Trophoblast cell (in vitro differentiated cells and primary cell): Measurements from ENCODE around the gene EXTL2.
"Not testable (repeated sequence)": the region's sequence is repeated elsewhere in the genome, so short reads cannot be mapped to it uniquely, and the experiment has no call there.

Experiments
- DNase-seq, 2 donors: peaks; one replicate each; pipeline ENCODE4 v3.0.0-alpha.2; 2016
- H2AFZ ChIP-seq: 2 replicates; pipeline ENCODE4 v1.6.1; 2013; ENCODE audit warnings: low read length, moderate library complexity, mild to moderate bottlenecking; ENCODE audit not compliant: insufficient read depth, poor library complexity
- H2AK5ac ChIP-seq: 2 replicates; pipeline ENCODE4 v1.6.1; 2013; ENCODE audit warnings: mild to moderate bottlenecking, low read length
- H2BK120ac ChIP-seq: 2 replicates; pipeline ENCODE4 v1.6.1; 2013; ENCODE audit warnings: low read length, mild to moderate bottlenecking, moderate library complexity; ENCODE audit not compliant: insufficient read depth, poor library complexity
- H2BK12ac ChIP-seq: 2 replicates; pipeline ENCODE4 v1.6.1; 2013; ENCODE audit warnings: mild to moderate bottlenecking, low read length, moderate library complexity
- H2BK5ac ChIP-seq: 2 replicates; pipeline ENCODE4 v1.6.1; 2013; ENCODE audit warnings: low read length, low read depth, moderate library complexity, mild to moderate bottlenecking; ENCODE audit not compliant: poor library complexity
- H3K14ac ChIP-seq: 2 replicates; pipeline ENCODE4 v1.6.1; 2013; ENCODE audit warnings: mild to moderate bottlenecking, low read length
- H3K18ac ChIP-seq: 2 replicates; pipeline ENCODE4 v1.6.1; 2013; ENCODE audit warnings: mild to moderate bottlenecking, low read length
- H3K23ac ChIP-seq: 2 replicates; pipeline ENCODE4 v1.6.1; 2013; ENCODE audit warnings: low read length
- H3K27ac ChIP-seq: 2 replicates; pipeline ENCODE4 v1.5.1; 2013; ENCODE audit warnings: low read depth, mild to moderate bottlenecking, inconsistent platforms, low read length, moderate library complexity
- H3K27me3 ChIP-seq: 2 replicates; pipeline ENCODE4 v1.6.1; 2013; ENCODE audit warnings: inconsistent platforms, mild to moderate bottlenecking, low read length, moderate library complexity; ENCODE audit not compliant: insufficient read depth
- H3K36me3 ChIP-seq, 2 experiments: 1 replicate in 1 of 2; 2 replicates in 1 of 2; pipeline ENCODE4 v1.6.1; 2013; ENCODE audit warnings: low read length in 2 of 2, mild to moderate bottlenecking in 2 of 2, moderate library complexity in 1 of 2; ENCODE audit not compliant: insufficient read depth in 2 of 2, control insufficient read depth in 1 of 2
- H3K4ac ChIP-seq: 2 replicates; pipeline ENCODE4 v1.6.1; 2013; ENCODE audit warnings: low read depth, mild to moderate bottlenecking, low read length, moderate library complexity
- H3K4me1 ChIP-seq, 2 experiments: 1 replicate in 1 of 2; 2 replicates in 1 of 2; pipeline ENCODE4 v1.6.1; 2013; ENCODE audit warnings: low read length in 2 of 2, mild to moderate bottlenecking in 2 of 2, moderate library complexity in 1 of 2; ENCODE audit not compliant: insufficient read depth in 2 of 2, control insufficient read depth in 1 of 2
- H3K4me2 ChIP-seq: 2 replicates; pipeline ENCODE4 v1.6.1; 2013; ENCODE audit warnings: inconsistent platforms, mild to moderate bottlenecking, low read length, moderate library complexity
- H3K4me3 ChIP-seq: 2 replicates; pipeline ENCODE4 v1.5.1; 2013; ENCODE audit warnings: mild to moderate bottlenecking, low read depth, low read length, inconsistent platforms
- H3K79me1 ChIP-seq: one replicate; pipeline ENCODE4 v1.6.1; 2013; ENCODE audit warnings: low read length
- H3K79me2 ChIP-seq: 2 replicates; pipeline ENCODE4 v1.6.1; 2013; ENCODE audit warnings: low read length, mild to moderate bottlenecking; ENCODE audit not compliant: control insufficient read depth, insufficient read depth, poor library complexity
- H3K9ac ChIP-seq: 2 replicates; pipeline ENCODE4 v1.6.1; 2013; ENCODE audit warnings: mild to moderate bottlenecking, low read length
- H3K9me3 ChIP-seq: 2 replicates; pipeline ENCODE4 v1.6.1; 2013; ENCODE audit warnings: low read depth, mild to moderate bottlenecking, control low read depth, inconsistent platforms, low read length; ENCODE audit not compliant: insufficient read depth
- H4K12ac ChIP-seq: 2 replicates; pipeline ENCODE4 v1.6.1; 2013; ENCODE audit warnings: low read depth, mild to moderate bottlenecking, low read length, moderate library complexity
- H4K8ac ChIP-seq: 2 replicates; pipeline ENCODE4 v1.6.1; 2013; ENCODE audit warnings: low read depth, mild to moderate bottlenecking, low read length, moderate library complexity
- H4K91ac ChIP-seq: one replicate; pipeline ENCODE4 v1.6.1; 2013; ENCODE audit warnings: low read depth, mild to moderate bottlenecking, low read length, moderate library complexity
- WGBS: extraction: QIAGEN DNeasy Blood & Tissue Kit; methylation state at CpG from one replicate; pipeline ENCODE4 v1.1.7; 2013; ENCODE audit warnings: missing lambda C conversion rate; ENCODE audit not compliant: insufficient read length, insufficient coverage; ENCODE audit errors: extremely low coverage; 5-methylcytosine and 5-hydroxymethylcytosine counted together

EXTL2 gene

DNA sequence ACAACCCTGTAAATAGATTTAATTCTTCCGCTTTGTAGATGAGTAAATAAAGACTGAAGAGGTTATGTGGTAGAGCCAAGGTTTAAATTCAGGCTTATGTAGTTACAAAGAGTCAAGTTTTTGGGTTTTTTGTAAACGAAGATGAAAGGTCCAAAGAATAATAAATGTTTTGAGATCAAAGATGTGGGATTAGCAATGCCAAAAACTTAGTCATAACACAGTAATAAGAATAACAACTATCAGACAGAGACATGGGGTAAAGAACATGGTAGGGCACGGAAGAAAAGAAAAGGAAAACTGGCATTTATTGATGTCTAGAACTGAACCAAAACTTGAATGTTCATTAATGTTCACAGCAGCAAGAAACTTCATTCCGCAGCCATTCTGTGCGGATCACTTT lies 42.9 kb downstream of the EXTL2 start:
- H3K9me3 ChIP-seq: no peaks in the 10 kb centered on the region

DNA sequence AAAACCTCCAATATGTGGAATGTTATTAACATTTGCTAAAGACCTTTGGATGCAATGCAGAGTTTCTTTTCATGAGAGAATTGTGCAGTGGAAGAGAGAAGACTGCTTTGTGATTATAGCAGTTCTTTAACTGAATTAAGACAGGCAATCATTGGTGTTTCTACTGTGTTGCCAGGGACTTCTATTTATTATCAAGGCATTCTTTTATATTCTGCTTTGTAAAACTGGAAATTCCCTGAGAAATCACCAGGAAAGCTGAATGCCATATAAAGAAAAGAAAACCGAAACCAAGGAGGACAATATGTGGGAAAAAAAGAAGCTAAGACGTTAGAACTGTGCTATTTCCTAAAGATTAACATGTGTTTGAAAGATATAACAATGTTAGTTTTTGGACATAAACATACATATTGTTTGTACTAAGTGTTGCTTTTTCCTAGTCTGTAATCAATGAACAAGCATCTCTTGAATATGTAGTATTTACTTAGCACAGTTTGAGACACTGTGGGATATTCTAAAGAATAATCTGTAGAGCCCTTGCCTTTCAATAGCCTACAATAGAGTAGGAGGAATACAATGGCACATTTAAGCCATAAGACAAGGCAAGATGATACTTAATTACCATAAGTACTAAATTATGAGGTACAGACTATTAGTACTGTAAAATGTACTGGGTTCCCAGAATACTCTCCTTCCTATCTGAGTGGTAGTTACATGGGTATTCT lies 47.1 kb downstream of the EXTL2 start:
- WGBS: no CpG with 5 or more reads among the region's 2 CpGs
- H3K36me3 ChIP-seq: no peaks in the 10 kb centered on the region
- H3K4me3 ChIP-seq: no peak overlapping the region
- no peaks in the 10 kb centered on the region for H3K79me2 ChIP-seq
- H4K8ac ChIP-seq: no peak overlapping the region
- H3K79me1 ChIP-seq: no peaks in the 10 kb centered on the region
- no peak overlapping the region for H3K18ac ChIP-seq
- H4K91ac ChIP-seq: no peak overlapping the region
- H3K4me1 ChIP-seq: no peaks in the 10 kb centered on the region
- no peak overlapping the region for H2AFZ ChIP-seq
- H3K9ac ChIP-seq: no peak overlapping the region
- no peak overlapping the region for H4K12ac ChIP-seq
- H3K4me2 ChIP-seq: no peak overlapping the region
- no peak overlapping the region for H3K23ac ChIP-seq
- no peaks in the 10 kb centered on the region for H3K27me3 ChIP-seq
- H3K4ac ChIP-seq: no peak overlapping the region
- no peak overlapping the region for H3K27ac ChIP-seq
- H2BK12ac ChIP-seq: no peak overlapping the region
- no peak overlapping the region for H2AK5ac ChIP-seq
- H2BK5ac ChIP-seq: no peak overlapping the region
- peaks cover 3% of the 10 kb centered on the region for H3K9me3 ChIP-seq
- H3K14ac ChIP-seq: no peak overlapping the region
- DNase-seq: no peak
- H2BK120ac ChIP-seq: no peak overlapping the region

More for the DNA sequence above, 42.9 kb downstream of the EXTL2 start:
- no peak overlapping the region for H2BK5ac ChIP-seq
- no peaks in the 10 kb centered on the region for H3K27me3 ChIP-seq
- H3K27ac ChIP-seq: no peak overlapping the region
- H2AK5ac ChIP-seq: no peak overlapping the region
- H3K18ac ChIP-seq: no peak overlapping the region
- no peak overlapping the region for H4K8ac ChIP-seq
- H3K4ac ChIP-seq: no peak overlapping the region
- 100% methylated on average over 1 of the region's 5 CpGs for WGBS
- no peak overlapping the region for H2BK12ac ChIP-seq
- H3K23ac ChIP-seq: no peak overlapping the region
- H3K36me3 ChIP-seq: no peaks in the 10 kb centered on the region
- H3K9ac ChIP-seq: no peak overlapping the region
- DNase-seq: no peak
- H3K4me3 ChIP-seq: no peak overlapping the region
- H4K91ac ChIP-seq: no peak overlapping the region
- no peaks in the 10 kb centered on the region for H3K79me1 ChIP-seq
- no peak overlapping the region for H2AFZ ChIP-seq
- H3K4me2 ChIP-seq: no peak overlapping the region
- H2BK120ac ChIP-seq: no peak overlapping the region
- no peaks in the 10 kb centered on the region for H3K4me1 ChIP-seq
- H3K79me2 ChIP-seq: no peaks in the 10 kb centered on the region
- no peak overlapping the region for H4K12ac ChIP-seq
- H3K14ac ChIP-seq: no peak overlapping the region

DNA sequence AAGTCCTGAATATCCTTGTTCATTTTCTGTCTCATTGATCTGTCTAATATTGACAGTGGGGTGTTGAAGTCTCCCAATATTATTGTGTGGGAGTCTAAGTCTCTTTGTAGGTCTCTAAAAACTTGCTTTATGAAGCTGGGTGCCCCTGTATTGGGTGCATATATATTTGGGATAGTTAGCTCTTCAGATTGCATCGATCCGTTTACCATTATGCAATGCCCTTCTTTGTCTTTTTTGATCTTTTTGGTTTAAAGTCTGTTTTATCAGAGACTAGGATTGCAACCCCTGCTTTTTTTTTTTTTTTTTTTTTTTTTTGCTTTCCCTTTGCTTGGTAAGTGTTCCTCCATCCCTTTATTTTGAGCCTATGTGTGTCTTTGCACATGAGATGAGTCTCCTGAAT lies 51.5 kb downstream of the EXTL2 start:
- not testable (repeated sequence) for H3K9ac ChIP-seq, H2AK5ac ChIP-seq, H4K8ac ChIP-seq, H3K4me2 ChIP-seq, H2BK5ac ChIP-seq, H3K9me3 ChIP-seq, H2AFZ ChIP-seq, H4K12ac ChIP-seq, H2BK12ac ChIP-seq, H3K79me1 ChIP-seq, H3K4ac ChIP-seq, H3K4me3 ChIP-seq, H4K91ac ChIP-seq, H3K79me2 ChIP-seq, H3K36me3 ChIP-seq, H2BK120ac ChIP-seq, H3K27me3 ChIP-seq, DNase-seq, H3K27ac ChIP-seq, H3K18ac ChIP-seq, H3K23ac ChIP-seq, H3K14ac ChIP-seq, H3K4me1 ChIP-seq
- WGBS: no CpG with 5 or more reads among the region's 2 CpGs

DNA sequence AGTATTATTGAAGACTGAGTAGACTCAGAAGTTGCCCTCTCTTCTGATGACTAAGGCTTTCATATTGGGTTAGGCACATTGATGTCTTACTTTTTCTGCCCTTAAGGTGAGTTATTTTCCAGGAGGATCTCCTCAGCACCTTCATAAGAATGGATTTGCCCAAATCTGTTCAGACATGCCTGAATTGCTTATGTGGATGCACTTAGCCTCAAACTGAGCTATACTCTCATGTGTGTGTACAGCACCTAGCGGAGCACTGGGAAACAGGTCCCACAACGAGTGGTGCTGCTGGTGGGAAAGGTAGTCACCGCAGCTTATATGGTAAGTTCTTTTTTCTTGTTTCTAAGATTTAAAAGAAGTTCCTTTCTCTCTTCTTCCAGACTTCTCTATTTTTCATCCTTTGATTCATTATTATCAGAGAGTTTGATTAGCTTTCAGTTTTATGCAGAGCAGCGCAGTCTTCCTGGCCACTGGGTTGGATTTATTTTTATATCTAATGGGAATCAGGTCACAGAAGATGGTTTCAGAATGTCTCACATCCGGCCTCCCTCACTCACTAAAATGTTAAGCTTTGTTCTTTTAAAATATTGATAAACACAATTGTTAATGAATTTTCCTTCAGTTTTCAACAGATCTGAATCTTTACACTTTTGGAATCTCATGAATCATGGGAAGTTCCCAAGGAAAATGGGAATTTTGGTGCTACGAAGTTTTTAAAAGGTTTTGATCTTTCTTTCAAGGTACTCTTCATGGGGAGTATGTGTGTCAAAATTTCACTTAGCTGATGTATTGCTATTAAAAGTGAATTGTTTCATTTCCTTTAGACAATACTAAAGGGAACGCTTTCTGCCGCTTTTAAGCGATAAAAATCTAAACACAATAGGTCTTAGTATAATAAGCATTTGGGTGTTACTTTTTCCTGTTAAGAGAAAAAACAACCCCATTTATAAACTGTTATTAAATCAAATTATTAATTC lies 58.5 kb downstream of the EXTL2 start:
- WGBS: no CpG with 5 or more reads among the region's 9 CpGs
- Histone ChIP-seq H4K91ac (no peak overlapping the region), H3K9me3 (no peaks in the 10 kb centered on the region), H4K8ac (no peak overlapping the region), H3K18ac (no peak overlapping the region), H2AFZ (no peak overlapping the region), H3K4me2 (no peak overlapping the region), H3K4me1 (no peaks in the 10 kb centered on the region), H3K79me1 (no peaks in the 10 kb centered on the region), H3K27ac (no peak overlapping the region), H2BK5ac (no peak overlapping the region), H3K4me3 (no peak overlapping the region), H3K27me3 (no peaks in the 10 kb centered on the region), H2AK5ac (no peak overlapping the region), H3K14ac (no peak overlapping the region), H2BK12ac (no peak overlapping the region), H3K9ac (no peak overlapping the region), H3K23ac (no peak overlapping the region), H4K12ac (no peak overlapping the region), H2BK120ac (no peak overlapping the region), H3K4ac (no peak overlapping the region), H3K36me3 (no peaks in the 10 kb centered on the region), H3K79me2 (no peaks in the 10 kb centered on the region)
- DNase-seq: no peak
